Hepatocyte (in vitro differentiated cells): ENCODE measurements around the gene OPRM1. TPM values are rescaled to one million over a fixed set of nuclear protein-coding genes. Genes with fewer than 3 reads are reported as not detected.

ENCODE experiments used
- DNase-seq: peaks from one replicate; pipeline ENCODE4 v3.0.0-alpha.2; 2016; ENCODE audit warnings: low spot score
- H2AFZ ChIP-seq: fragments of 200-600 bp; sonication (generic); 2 replicates; pipeline ENCODE4 v1.6.0; 2016; ENCODE audit warnings: antibody characterized with exemption, mild to moderate bottlenecking
- H3K27ac ChIP-seq: fragments of 200-600 bp; sonication (generic); 2 replicates; pipeline ENCODE4 v1.5.1; 2016; ENCODE audit warnings: mild to moderate bottlenecking
- H3K27me3 ChIP-seq: fragments of 200-600 bp; sonication (generic); 2 replicates; pipeline ENCODE4 v1.6.1; 2016
- H3K36me3 ChIP-seq: fragments of 200-600 bp; sonication (generic); replicated peaks from 2 replicates; pipeline ENCODE4 v1.5.1; 2016; ENCODE audit warnings: low read depth; ENCODE audit not compliant: insufficient read depth
- H3K4me1 ChIP-seq: fragments of 200-600 bp; sonication (generic); 2 replicates; pipeline ENCODE4 v1.5.1; 2016; ENCODE audit warnings: mild to moderate bottlenecking, moderate library complexity; ENCODE audit not compliant: insufficient read depth
- H3K4me2 ChIP-seq: fragments of 200-600 bp; sonication (generic); 2 replicates; pipeline ENCODE4 v1.6.0; 2016
- H3K4me3 ChIP-seq: fragments of 200-600 bp; sonication (generic); 2 replicates; pipeline ENCODE4 v1.5.1; 2016; ENCODE audit warnings: mild to moderate bottlenecking
- H3K79me2 ChIP-seq: fragments of 200-600 bp; sonication (generic); 2 replicates; pipeline ENCODE4 v1.6.0; 2017; ENCODE audit warnings: mild to moderate bottlenecking
- H3K9me2 ChIP-seq: fragments of 200-600 bp; sonication (generic); replicated peaks from 2 replicates; pipeline ENCODE4 v1.6.0; 2017; ENCODE audit warnings: mild to moderate bottlenecking; ENCODE audit not compliant: insufficient read depth
- H3K9me3 ChIP-seq: fragments of 200-600 bp; sonication (generic); 2 replicates; pipeline ENCODE4 v1.5.1; 2016; ENCODE audit warnings: low read depth, mild to moderate bottlenecking
- H4K20me1 ChIP-seq: fragments of 200-600 bp; sonication (generic); 2 replicates; pipeline ENCODE4 v1.6.0; 2016; ENCODE audit warnings: mild to moderate bottlenecking; ENCODE audit not compliant: insufficient read depth, poor library complexity, severe bottlenecking
- EZH2 ChIP-seq: fragments of 200-600 bp; sonication (generic); IDR thresholded peaks from 2 replicates; pipeline ENCODE4 v1.6.1; 2016; ENCODE audit warnings: antibody characterized with exemption, mild to moderate bottlenecking, borderline replicate concordance
- EZH2phosphoT487 ChIP-seq: fragments of 200-600 bp; sonication (generic); IDR thresholded peaks from one replicate; pipeline ENCODE4 v1.6.1; 2018; ENCODE audit warnings: antibody characterized with exemption, mild to moderate bottlenecking, low read depth, moderate library complexity; ENCODE audit not compliant: unreplicated experiment, severe bottlenecking
- WGBS: methylation state at CpG from one replicate; pipeline ENCODE4 v1.1.6; 2016; ENCODE audit warnings: low lambda C conversion rate; ENCODE audit errors: missing lambda C conversion rate; 5-methylcytosine and 5-hydroxymethylcytosine counted together
- polyA plus RNA-seq: library from polyadenylated mRNA; unstranded; fragments of >200 nt; fragmentation: Nextera tagmentation; extraction: Ambion mirVana; gene quantifications from 2 replicates; pipeline ENCODE4 v1.2.1, GENCODE V29; 2016
- total RNA-seq: library from RNA; depleted of rRNA; stranded (reverse); fragments of >200 nt; gene quantifications from 2 replicates; pipeline ENCODE4 v1.2.3, GENCODE V29; 2014
- TF ChIP-seq, protein P1 (sequence below): fragments of 200-600 bp; sonication (generic); IDR thresholded peaks from 2 replicates; pipeline ENCODE4 v1.5.1; 2016; ENCODE audit warnings: antibody characterized with exemption, mild to moderate bottlenecking; ENCODE audit not compliant: poor library complexity

OPRM1 gene
- total and polyA plus RNA-seq, 2 experiments from 2014 or later = not detected

GRCh38 chr6:154222716-154223115 is 183.7 kb downstream of the OPRM1 start:
- H3K27ac ChIP-seq = no peak overlapping the region
- H3K27me3 ChIP-seq = no peaks in the 10 kb centered on the region
- H3K4me1 ChIP-seq = no peaks in the 10 kb centered on the region
- no peaks in the 10 kb centered on the region for H4K20me1 ChIP-seq
- TF ChIP-seq EZH2phosphoT487 = no peak
- TF ChIP-seq EZH2 = no peak
- DNase-seq = no peak
- no peaks in the 10 kb centered on the region for H3K79me2 ChIP-seq
- no peak overlapping the region for H3K4me2 ChIP-seq
- H2AFZ ChIP-seq = no peak overlapping the region
- no peak overlapping the region for H3K4me3 ChIP-seq
- WGBS = 75% methylated on average over 6 of the region's 6 CpGs
- H3K36me3 ChIP-seq = no peaks in the 10 kb centered on the region
- H3K9me3 ChIP-seq = no peaks in the 10 kb centered on the region
- H3K9me2 ChIP-seq = no peaks in the 10 kb centered on the region

- Histone ChIP-seq H3K27me3 (no peaks in the 10 kb centered on the region), H3K9me2 (no peaks in the 10 kb centered on the region), H3K9me3 (no peaks in the 10 kb centered on the region), H2AFZ (no peak overlapping the region), H3K36me3 (no peaks in the 10 kb centered on the region), H3K79me2 (no peaks in the 10 kb centered on the region), H3K4me2 (no peak overlapping the region), H4K20me1 (no peaks in the 10 kb centered on the region), H3K27ac (no peak overlapping the region), H3K4me1 (no peaks in the 10 kb centered on the region), H3K4me3 (no peak overlapping the region)
- TF ChIP-seq EZH2 (no peak), EZH2phosphoT487 (no peak)
- TF ChIP-seq, protein P1, sequence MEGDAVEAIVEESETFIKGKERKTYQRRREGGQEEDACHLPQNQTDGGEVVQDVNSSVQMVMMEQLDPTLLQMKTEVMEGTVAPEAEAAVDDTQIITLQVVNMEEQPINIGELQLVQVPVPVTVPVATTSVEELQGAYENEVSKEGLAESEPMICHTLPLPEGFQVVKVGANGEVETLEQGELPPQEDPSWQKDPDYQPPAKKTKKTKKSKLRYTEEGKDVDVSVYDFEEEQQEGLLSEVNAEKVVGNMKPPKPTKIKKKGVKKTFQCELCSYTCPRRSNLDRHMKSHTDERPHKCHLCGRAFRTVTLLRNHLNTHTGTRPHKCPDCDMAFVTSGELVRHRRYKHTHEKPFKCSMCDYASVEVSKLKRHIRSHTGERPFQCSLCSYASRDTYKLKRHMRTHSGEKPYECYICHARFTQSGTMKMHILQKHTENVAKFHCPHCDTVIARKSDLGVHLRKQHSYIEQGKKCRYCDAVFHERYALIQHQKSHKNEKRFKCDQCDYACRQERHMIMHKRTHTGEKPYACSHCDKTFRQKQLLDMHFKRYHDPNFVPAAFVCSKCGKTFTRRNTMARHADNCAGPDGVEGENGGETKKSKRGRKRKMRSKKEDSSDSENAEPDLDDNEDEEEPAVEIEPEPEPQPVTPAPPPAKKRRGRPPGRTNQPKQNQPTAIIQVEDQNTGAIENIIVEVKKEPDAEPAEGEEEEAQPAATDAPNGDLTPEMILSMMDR = no peak
- DNase-seq = no peak
- 90% methylated on average over 2 of the region's 2 CpGs for WGBS
Observed at GRCh38 chr6:154223296-154223695, 184.3 kb downstream of the OPRM1 start.

GRCh38 chr6:154226461-154226860 is 187.4 kb downstream of the OPRM1 start:
- Histone ChIP-seq H3K4me3 (no peak overlapping the region), H3K4me2 (no peak overlapping the region), H3K27me3 (no peaks in the 10 kb centered on the region), H3K27ac (no peak overlapping the region), H3K9me3 (no peaks in the 10 kb centered on the region), H3K79me2 (no peaks in the 10 kb centered on the region), H3K9me2 (no peaks in the 10 kb centered on the region), H3K4me1 (no peaks in the 10 kb centered on the region), H4K20me1 (no peaks in the 10 kb centered on the region), H3K36me3 (no peaks in the 10 kb centered on the region), H2AFZ (no peak overlapping the region)
- TF ChIP-seq EZH2phosphoT487 (no peak), EZH2 (no peak)
- TF ChIP-seq, protein P1 = no peak
- DNase-seq = no peak
- 94% methylated on average over 3 of the region's 3 CpGs for WGBS

DNA sequence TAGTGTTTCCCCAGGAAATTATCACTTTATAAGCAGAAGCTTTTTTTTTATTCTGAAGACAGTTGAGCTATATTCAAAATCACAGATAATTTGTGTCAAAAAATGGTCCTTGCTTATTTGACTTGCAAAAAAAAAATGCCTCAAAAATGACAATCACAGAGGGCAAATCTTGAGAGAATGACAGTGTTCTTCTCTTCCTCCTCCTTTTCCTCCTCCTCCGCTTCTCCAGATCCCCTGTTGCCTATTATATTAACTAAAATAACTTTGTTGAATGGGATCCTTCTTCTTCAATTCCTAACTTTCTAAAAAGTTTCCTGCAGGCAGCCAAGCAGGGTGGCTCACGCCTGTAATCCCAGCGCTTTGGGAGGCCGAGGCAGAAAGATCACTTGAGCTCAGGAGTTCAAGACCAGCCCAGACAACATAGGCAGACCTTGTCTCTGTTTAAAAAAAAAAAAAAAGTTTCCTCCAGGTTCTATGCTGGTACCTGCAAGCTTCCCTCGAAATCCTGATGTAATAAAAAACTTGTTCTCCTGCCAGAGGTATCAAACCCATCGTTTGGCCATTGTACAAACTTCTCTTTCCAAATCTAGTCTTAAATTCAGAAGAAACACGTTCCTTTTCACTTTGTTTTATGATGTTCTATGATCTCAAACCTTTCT is 189.0 kb downstream of the OPRM1 start:
- Histone ChIP-seq H3K79me2 (no peaks in the 10 kb centered on the region), H3K27ac (no peak overlapping the region), H3K27me3 (no peaks in the 10 kb centered on the region), H3K4me2 (no peak overlapping the region), H3K9me2 (no peaks in the 10 kb centered on the region), H4K20me1 (no peaks in the 10 kb centered on the region), H3K4me3 (no peak overlapping the region), H3K36me3 (no peaks in the 10 kb centered on the region), H2AFZ (no peak overlapping the region), H3K9me3 (no peaks in the 10 kb centered on the region), H3K4me1 (no peaks in the 10 kb centered on the region)
- 81% methylated on average over 7 of the region's 7 CpGs for WGBS
- TF ChIP-seq EZH2 (no peak), EZH2phosphoT487 (no peak)
- TF ChIP-seq, protein P1 = no peak
- DNase-seq = no peak
